Measurements from ENCODE around the gene CNBP. TPM values are rescaled to one million over a fixed set of nuclear protein-coding genes. Genes with fewer than 3 reads are reported as not detected.
"Not testable (repeated sequence)": the region's sequence is repeated elsewhere in the genome, so short reads cannot be mapped to it uniquely, and the experiment has no call there.

CNBP gene
- total RNA-seq, 4 donors from 2014 or later, result 191 to 261 (median 231) TPM

- TF ChIP-seq CTCF (IDR thresholded peaks at IDR 0.05) (no peak), POLR2A (IDR thresholded peaks at IDR 0.05) (no peak)
- Histone ChIP-seq H3K36me3 (peaks cover 0 to 58% (median 0%) of the 10 kb centered on the region in 3 donors), H3K27ac (no peak overlapping the region), H3K9me3 (no peaks in the 10 kb centered on the region), H3K4me1 (peaks cover 4 to 58% (median 5%) of the 10 kb centered on the region in 4 donors), H3K4me3 (no peak overlapping the region), H3K27me3 (no peaks in the 10 kb centered on the region)
- no peak for DNase-seq
Measured at GRCh38 chr3:129173725-129174124, 10.0 kb downstream of the CNBP start.

- no peak overlapping the region for H3K4me3 ChIP-seq
- TF ChIP-seq CTCF (IDR thresholded peaks at IDR 0.05), result no peak
- TF ChIP-seq POLR2A (IDR thresholded peaks at IDR 0.05), result no peak
- peaks cover 0 to 53% (median 3%) of the 10 kb centered on the region in 4 donors for H3K4me1 ChIP-seq
- peaks cover 0 to 58% (median 0%) of the 10 kb centered on the region in 3 donors for H3K36me3 ChIP-seq
- DNase-seq, result no peak
- H3K27ac ChIP-seq, result no peak overlapping the region
- no peaks in the 10 kb centered on the region for H3K9me3 ChIP-seq
- H3K27me3 ChIP-seq, result no peaks in the 10 kb centered on the region
Measured at GRCh38 chr3:129173206-129173605, 10.5 kb downstream of the CNBP start.

GRCh38 chr3:129166579-129167332 lies 16.9 kb downstream of the CNBP start:
- no peak for DNase-seq
- Histone ChIP-seq H3K9me3 (no peaks in the 10 kb centered on the region), H3K36me3 (peaks cover 0 to 64% (median 0%) of the 10 kb centered on the region in 3 donors), H3K4me1 (peaks cover 3 to 6% (median 4%) of the 10 kb centered on the region in 4 donors), H3K4me3 (no peak overlapping the region), H3K27me3 (no peaks in the 10 kb centered on the region), H3K27ac (no peak overlapping the region)
- no peak for TF ChIP-seq POLR2A (IDR thresholded peaks at IDR 0.05)

- H3K36me3 ChIP-seq, result peaks cover 0 to 52% (median 0%) of the 10 kb centered on the region in 3 donors
Measured at GRCh38 chr3:129165594-129165993, 18.1 kb downstream of the CNBP start.

GRCh38 chr3:129164500-129164899 lies 19.2 kb downstream of the CNBP start:
- no peaks in the 10 kb centered on the region for H3K27me3 ChIP-seq
- peaks cover 3 to 12% (median 6%) of the 10 kb centered on the region in 4 donors for H3K4me1 ChIP-seq
- peaks cover 0 to 41% (median 0%) of the 10 kb centered on the region in 3 donors for H3K36me3 ChIP-seq
- H3K27ac ChIP-seq, result no peak overlapping the region
- no peaks in the 10 kb centered on the region for H3K9me3 ChIP-seq
- no peak for DNase-seq
- TF ChIP-seq CTCF (IDR thresholded peaks at IDR 0.05), result no peak
- no peak for TF ChIP-seq POLR2A (IDR thresholded peaks at IDR 0.05)
- H3K4me3 ChIP-seq, result no peak overlapping the region

More at GRCh38 chr3:129165594-129165993, 18.1 kb downstream of the CNBP start:
- DNase-seq, H3K9me3 ChIP-seq, H3K27me3 ChIP-seq, H3K4me1 ChIP-seq, H3K27ac ChIP-seq, H3K4me3 ChIP-seq: not testable (repeated sequence)

- Histone ChIP-seq H3K36me3 (peaks cover 0 to 38% (median 0%) of the 10 kb centered on the region in 3 donors), H3K4me3 (no peak overlapping the region), H3K27ac (no peak overlapping the region), H3K27me3 (no peaks in the 10 kb centered on the region), H3K9me3 (no peaks in the 10 kb centered on the region), H3K4me1 (peaks cover 3 to 15% (median 7%) of the 10 kb centered on the region in 4 donors)
- no peak for TF ChIP-seq POLR2A (IDR thresholded peaks at IDR 0.05)
- TF ChIP-seq CTCF (IDR thresholded peaks at IDR 0.05), result peak in 3 of 6 experiments; percentile 23 to 30 (median 26)
- no peak for DNase-seq
Measured at GRCh38 chr3:129162729-129163579, 20.7 kb downstream of the CNBP start.

Data from Peyer's patch (tissue), 4 donors.